22Rv1 (cell line): Measurements from ENCODE around the gene LCOR.

Source experiments
- H3K27ac ChIP-seq: fragments of 450-650 bp; 2 replicates; pipeline ENCODE4 v1.5.1; 2017
- CTCF ChIP-seq: fragments of 450-650 bp; IDR thresholded peaks from 2 replicates; pipeline ENCODE4 v1.5.1; 2017; ENCODE audit warnings: mild to moderate bottlenecking
- ZFX ChIP-seq: fragments of 450-650 bp; IDR thresholded peaks from 2 replicates; pipeline ENCODE4 v1.6.1; 2017; ENCODE audit warnings: antibody characterized with exemption, borderline replicate concordance

LCOR gene

GRCh38 chr10:96982149-96982930 lies 150.2 kb downstream of the LCOR start:
- H3K27ac ChIP-seq = no peak overlapping the region
- TF ChIP-seq CTCF = no peak

- H3K27ac ChIP-seq = no peak overlapping the region
- TF ChIP-seq CTCF (no peak), ZFX (no peak)
Observed at GRCh38 chr10:96984541-96985131, 152.5 kb downstream of the LCOR start.

GRCh38 chr10:96986200-96986856 lies 154.2 kb downstream of the LCOR start:
- TF ChIP-seq CTCF (no peak), ZFX (no peak)
- no peak overlapping the region for H3K27ac ChIP-seq

- TF ChIP-seq ZFX (no peak), CTCF (no peak)
- no peak overlapping the region for H3K27ac ChIP-seq
Observed at GRCh38 chr10:96987141-96987841, 155.2 kb downstream of the LCOR start.

GRCh38 chr10:96987842-96988175 lies 155.7 kb downstream of the LCOR start:
- TF ChIP-seq CTCF (no peak), ZFX (no peak)
- H3K27ac ChIP-seq = no peak overlapping the region

GRCh38 chr10:96988426-96988825 lies 156.3 kb downstream of the LCOR start:
- TF ChIP-seq ZFX (no peak), CTCF (no peak)

More at GRCh38 chr10:96988426-96988825, 156.3 kb downstream of the LCOR start:
- no peak overlapping the region for H3K27ac ChIP-seq
